HG02852 (cell line): Measurements from ENCODE around the gene EGR2.
"Not testable (repeated sequence)": the region's sequence is repeated elsewhere in the genome, so short reads cannot be mapped to it uniquely, and the experiment has no call there.

ENCODE experiments used
- ATAC-seq: cut with Tn5 transposase; IDR thresholded peaks from one replicate; pipeline ENCODE4 v1.9.1; 2021; ENCODE audit warnings: mild to moderate bottlenecking, moderate library complexity; ENCODE audit not compliant: unreplicated experiment

Gene EGR2

DNA sequence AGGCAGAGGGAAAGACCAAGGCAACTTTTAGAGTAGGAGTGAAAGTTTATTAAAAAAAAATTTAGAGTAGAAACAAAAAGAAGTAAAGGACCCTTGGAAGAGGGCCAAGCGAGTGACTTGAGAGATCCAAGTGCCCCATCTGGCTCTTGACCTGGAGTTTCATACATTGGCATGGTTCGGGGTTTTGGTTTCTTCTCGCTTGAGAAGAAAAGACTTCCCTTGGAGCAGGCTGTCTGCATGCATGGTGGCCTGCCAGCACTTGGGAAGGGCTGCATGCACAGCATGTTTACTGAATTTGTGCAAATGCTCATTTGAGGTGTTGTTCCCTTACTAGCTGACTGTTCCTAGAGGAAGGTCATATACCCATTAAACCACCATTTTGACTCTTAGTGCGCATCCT lies 20.4 kb downstream of the EGR2 start:
- no peak for ATAC-seq

DNA sequence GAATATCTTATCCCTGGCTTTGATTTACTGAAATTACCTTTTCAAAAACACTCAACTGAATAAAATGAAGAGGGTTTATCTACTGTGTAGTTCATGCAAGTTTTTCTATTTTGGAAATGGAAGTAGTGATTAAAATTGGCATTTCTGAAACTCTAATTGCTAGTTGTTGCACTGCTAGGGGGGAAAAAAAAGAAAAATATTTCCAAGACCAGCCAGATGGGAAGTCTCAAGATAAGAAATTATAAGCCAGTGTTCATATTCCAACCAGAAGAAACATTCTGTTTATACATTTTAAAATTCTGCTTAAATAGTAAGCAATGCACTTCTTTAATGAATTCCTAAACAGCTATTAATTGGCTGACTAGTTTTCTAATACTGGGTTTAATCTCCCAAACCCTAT lies 21.1 kb downstream of the EGR2 start:
- no peak for ATAC-seq

DNA sequence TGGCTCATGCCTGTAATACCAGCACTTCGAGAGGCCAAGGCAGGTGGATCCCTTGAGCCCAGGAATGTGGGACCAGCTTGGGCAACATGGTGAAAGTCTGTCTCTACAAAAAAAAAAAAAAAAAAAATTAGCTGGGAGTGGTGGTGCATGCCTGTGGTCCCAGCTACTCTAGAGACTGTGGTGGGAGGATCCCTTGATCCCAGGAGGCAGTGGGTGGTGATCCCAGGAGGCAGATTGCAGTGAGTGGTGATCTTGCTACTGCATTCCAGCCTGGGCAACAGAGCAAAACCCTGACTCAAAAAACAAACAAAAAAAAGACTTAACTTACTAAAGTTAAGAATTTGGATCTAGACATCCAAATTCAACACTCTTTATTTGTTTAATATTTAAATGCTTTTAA lies 21.9 kb downstream of the EGR2 start:
- ATAC-seq, result no peak

DNA sequence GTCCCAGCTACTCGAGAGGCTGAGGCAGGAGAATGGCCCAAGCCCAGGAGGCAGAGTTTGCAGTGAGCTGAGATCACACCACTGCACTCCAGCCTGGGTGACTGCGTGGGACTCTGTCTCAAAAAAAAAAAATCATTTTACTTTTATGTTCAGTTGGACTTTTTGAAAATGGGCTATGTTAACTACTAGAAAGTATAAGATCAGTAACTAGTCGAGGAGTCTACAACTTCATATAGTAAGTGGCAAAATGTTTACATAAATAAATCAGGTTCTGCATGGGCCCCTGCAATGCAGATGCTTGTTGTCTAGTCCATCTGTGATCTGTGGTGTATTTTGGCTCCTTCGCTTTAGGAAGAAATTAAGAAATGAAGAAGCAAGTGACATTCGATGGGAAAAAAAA lies 23.9 kb downstream of the EGR2 start:
- no peak for ATAC-seq

DNA sequence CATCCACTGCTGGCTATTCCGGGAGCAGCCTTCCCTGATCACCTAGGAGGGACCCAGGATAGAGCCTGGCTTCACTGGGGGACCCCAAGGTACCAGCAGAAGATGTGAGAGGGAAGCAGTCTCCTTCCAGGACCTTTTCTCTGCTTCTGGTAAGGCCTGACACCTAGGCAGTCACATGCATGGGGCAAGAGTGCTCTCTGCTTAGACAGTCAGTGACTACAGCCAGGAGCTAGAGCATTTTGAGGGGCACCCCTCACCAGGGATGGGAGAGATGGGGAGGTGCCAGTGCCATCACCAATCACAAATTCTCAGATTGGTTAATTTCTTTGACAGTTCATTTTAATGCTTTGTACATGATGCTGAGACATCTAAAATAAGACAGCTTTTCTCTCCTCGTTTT lies 25.6 kb downstream of the EGR2 start:
- no peak for ATAC-seq

DNA sequence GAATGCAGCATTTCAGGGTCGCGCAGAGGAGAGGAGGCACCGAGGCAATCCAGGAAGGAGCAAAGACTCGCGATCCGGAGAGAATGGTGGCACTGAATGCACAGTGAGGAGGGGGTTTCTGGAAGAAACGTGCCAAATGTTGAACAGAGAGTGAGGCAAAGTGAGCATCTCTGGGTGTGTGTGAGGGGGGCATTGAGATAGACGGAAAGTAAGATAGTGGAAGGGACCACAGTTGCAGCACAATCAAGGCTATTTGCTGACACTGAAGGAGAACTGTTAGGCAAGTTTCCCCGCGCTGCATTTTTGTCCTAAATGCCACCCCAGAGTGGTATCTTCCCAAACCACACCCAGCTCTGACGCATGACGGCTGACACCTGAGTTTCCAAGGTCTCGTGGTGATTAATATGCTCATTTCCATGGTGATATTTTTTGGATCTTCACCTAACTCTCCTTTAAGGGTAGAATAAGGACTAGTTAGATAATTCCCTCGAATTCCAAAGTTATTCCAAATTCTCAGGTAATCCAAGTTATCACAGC lies 26.1 kb downstream of the EGR2 start:
- no peak for ATAC-seq

DNA sequence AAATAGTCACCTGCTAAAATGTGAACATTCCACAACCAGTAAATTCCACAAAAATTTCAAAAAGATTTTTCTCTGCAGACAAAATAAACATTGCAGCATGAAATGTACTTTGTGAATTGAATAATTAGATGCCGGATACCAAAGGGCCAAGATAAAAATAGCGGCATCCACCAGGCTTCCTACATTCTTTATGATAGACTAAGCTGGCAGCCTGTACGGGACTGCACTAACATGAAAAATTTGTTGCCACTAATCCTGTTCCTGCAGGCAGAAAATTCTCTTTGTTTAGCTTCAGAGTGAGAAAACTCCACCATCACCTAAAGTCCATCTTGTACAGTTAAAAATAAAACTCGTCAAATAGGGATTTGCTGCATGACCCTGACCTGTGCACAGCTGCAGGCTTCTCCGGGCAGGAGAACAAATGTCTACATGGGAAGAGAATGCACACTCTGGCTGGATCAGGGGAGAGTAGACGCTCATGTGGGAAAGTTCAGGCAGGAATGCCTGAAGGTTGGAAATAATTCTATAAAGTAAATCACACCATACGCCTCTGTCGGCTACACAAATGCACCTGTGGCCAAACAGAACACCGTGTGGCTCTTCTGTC lies 27.2 kb downstream of the EGR2 start:
- ATAC-seq, result no peak

DNA sequence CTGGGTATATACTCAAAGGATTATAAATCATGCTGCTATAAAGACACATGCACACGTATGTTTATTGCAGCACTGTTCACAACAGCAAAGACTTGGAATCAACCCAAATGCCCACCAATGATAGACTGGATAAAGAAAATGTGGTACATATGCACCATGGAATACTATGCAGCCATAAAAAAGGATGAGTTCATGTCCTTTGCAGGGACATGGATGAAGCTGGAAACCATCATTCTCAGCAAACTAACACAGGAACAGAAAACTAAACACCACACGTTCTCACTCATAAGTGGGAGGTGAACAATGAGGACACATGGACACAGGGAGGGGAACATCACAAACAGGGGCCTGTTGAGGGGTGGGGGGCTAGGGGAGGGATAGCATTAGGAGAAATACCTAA lies 27.9 kb downstream of the EGR2 start:
- ATAC-seq, result not testable (repeated sequence)

DNA sequence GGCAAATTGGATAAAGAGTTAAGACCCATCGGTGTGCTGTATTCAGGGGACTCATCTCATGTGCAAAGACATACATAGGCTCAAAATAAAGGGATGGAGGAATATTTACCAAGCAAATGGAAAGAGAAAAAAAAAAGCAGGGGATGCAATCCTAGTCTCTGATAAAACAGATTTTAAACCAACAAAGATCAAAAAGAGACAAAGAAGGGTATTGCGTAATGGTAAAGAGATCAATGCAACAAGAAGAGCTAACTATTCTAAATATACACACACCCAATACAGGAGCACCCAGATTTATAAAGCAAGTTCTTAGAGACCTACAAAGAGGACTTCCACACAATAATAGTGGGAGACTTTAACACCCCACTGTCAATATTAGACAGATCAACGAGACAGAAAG lies 31.6 kb downstream of the EGR2 start:
- not testable (repeated sequence) for ATAC-seq

DNA sequence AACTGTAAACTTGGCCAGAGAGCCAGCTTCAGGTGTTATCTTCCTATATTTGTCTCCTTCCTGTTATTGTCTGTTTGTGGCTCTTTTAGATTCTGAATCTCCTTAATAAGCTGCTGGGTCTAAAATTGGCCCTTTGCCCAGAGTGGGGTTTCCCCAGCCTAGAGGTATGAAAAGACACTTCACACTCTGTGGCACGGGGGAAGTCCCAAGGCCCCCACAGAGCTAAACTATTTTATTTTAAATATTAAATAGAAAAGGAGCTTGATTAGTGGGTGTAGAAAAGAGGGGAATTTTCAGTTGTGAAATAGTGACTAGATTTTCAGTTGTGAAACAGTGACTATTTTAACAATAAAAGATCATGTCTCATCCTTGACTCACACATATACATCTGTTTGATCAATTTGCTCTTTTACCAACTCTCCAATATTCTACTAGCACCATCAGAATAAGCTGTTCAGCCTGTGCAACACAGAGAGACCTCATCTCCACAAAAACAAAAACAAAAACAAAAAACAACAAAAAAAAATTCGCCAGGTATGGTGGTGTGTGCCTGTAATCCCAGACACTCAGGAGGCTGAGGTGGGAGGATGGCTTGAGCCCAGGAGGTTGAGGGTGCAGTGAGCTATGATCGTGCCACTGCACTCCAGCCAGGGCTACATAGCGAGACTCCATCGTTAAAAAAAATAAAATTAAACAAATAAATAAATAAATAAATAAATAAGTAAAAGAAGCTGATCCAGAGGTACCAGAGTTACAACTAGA lies 36.5 kb downstream of the EGR2 start:
- ATAC-seq, result peak; percentile 94

DNA sequence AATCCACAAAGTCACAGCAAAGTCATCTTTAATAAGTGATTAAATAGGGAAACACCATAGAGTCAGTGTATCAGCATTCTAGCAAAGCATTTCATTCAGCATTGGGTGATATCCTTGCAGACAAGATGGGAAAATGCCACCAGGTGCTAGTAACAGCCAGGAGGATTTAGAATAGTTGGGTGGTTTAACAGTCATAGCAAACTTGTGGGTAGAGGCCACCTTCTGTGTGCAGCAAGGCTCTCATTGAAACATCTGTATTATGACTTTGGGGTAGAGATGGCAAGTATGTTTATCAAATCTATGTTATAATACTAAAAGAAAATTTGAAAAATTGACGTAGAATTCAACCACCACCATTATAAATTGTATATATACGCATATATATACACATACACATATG lies 38.0 kb downstream of the EGR2 start:
- ATAC-seq, result no peak

DNA sequence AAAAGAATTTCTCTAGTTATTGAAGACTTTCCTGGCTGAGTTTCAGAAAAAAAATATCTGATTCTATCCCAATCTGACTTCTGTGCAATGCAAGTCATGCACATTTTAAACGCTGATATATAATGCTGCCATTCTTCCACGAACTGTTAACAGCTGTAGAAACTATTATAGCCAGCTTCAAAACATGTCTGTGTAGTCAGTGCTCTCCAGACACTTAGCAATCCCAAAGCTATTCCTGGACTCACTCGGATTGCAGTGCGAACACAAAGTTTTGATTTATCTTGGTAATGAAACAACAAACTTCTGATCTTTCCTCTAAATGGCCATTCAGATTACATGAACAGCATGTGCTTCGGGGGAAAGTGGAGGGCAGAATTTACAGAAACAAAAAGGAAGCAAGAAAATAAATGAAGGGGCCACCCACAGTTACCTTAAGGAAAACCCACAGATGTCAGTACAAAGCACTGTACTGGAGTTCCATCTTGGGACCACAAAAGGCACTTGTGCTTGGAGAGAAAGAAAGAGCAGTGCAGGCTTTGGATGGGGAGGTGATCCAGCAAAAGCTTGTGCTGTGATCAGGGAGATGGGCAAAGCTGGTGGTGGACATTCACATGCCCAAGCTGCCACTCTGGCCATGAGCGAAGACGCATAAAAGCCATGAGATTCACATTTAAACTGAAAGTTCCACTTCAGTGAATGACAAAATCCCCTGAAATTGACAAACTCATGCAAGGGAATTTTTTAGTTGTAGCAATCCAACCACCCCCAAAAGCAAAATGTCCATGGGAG lies 43.8 kb downstream of the EGR2 start:
- no peak for ATAC-seq

DNA sequence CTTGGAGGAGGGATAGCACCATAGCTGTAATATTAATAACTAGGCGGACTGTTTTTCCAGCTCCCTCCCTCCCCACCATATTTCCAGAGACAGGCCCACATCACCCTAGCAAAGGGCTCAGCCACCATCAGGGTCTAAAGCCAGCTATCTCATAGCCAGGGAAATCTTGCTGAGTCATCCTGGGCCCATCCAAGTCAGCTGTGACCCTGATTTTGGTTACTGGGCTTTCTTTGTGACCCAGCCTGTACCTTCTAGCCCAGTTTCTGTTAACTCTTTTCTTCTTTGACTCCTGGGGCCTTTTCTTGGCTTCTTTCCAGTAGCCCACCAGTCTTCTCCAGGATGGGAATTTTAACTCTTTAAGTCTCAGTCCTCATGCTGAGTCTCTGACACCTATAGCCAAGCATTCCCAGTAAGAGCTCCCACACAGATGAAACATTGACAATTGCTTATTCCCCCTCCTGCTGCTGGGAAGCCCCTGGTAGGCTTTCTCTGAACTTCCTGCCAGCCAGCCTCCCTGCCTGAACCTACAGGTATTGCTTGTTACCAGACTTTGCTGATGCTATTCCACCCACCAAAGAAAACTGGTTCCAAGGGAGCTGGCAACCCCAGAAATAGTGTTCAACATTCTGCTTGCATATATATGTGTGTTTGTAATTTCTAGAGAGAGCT lies 46.5 kb downstream of the EGR2 start:
- ATAC-seq, result peak; percentile 83

DNA sequence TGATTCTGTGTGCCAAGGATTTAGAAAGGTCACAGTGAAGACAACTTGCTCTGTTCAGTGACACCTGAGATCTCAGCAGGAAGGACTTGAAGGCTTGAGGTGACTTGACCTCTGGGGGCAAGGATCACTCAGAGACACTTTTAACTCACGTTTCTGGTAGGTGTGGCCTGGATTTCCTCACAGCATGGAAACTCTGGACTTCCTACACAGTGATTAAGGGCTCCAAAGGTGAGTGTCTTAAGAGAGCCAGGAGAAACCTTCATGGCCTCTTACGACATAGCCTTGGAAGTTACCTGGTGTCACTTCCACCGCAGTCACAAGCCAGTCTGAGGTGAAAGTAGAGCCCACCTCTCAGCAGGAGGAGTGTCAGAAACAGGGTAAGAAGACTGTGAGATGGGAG lies 49.8 kb downstream of the EGR2 start:
- no peak for ATAC-seq

DNA sequence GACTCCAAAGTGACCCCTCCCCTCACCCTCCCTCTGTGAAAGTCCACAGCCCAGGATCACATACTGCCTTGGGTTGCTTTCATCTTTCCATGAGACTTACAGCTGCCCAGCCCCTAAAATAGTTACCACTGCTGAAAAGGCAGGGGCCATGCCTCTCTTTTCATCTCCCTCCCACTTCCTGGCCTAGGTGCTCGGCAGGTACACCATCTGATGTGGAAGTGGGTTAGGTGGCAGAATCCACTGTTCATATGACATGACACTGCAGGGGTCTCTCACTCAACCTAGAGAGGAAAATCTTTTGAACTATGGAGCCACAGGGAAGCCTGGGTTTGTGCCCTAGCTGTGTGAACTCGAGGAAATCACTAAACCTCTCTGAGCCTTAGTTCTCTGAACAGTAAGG lies 50.4 kb downstream of the EGR2 start:
- ATAC-seq, result no peak

DNA sequence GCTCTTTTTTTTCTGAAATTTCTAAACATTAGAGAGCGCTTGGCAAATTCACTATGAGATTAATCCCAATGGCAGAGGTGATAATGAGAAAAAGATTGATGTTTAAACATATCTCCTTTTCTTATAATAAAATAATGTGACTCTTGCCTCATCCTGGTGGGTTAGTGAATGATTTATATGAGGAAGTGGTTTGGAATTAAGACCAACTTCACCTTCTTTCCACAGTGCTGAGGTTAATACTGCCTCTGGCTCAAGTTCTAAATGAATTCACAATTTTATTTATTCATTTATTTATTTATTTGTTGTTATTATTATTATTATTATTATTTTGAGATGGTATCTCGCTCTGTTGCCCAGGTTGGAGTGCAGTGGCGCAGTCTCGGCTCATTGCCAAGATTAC lies 52.2 kb downstream of the EGR2 start:
- no peak for ATAC-seq

DNA sequence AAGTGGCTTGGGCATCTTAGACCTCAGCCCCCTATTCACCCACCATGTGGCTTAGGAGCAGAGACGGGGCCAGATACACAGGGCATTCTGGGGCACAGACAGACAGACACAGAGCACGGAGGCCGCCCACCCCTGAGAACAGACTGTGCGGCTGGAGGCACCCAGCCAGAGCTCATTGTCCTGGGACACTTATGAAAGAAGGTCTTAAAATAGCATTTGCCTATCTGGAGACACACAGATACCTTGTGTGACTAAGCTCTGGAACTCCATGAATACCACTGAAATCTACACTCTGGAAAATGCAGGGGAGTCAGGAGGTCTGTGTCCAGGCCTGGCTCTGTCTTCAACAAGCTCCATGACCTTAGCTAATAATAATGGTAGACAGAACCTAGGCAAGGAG lies 53.0 kb downstream of the EGR2 start:
- ATAC-seq, result no peak
